DND-41 (cell line): ENCODE measurements around the gene NPC1L1.

ENCODE experiments used
- CTCF ChIP-seq: IDR thresholded peaks from 2 replicates; pipeline ENCODE4 v1.5.1; 2012; ENCODE audit warnings: borderline replicate concordance, low read length, moderate library complexity, mild to moderate bottlenecking; ENCODE audit not compliant: poor library complexity, severe bottlenecking; ENCODE audit errors: extremely low read depth
- EZH2 ChIP-seq: IDR thresholded peaks from 3 replicates; pipeline ENCODE4 v1.6.1; 2012; ENCODE audit warnings: borderline replicate concordance, low read depth, mild to moderate bottlenecking, moderate library complexity, low read length, inconsistent platforms; ENCODE audit not compliant: severe bottlenecking

DNA sequence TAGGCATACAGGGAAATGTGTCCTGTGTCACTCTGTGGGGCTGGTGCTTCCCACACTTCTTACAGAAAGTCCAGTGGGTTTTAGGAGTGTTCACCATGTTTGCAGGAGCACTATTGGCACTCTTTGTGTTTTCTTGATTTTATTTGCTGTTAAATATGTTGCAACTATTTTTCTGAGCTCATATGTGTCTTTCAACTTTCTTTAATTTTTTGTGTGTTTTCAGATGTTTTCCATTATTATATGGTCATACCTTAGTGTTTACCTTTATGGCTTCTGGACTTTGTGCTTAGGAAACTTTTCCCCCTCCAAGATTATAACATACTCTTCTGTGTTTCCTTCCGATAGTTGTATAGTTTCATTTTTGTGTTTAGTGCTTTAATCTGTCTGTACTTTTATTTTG is 29.9 kb downstream of the NPC1L1 start:
- TF ChIP-seq CTCF (no peak), EZH2 (no peak)
